GM21381 (cell line): ENCODE data around the gene FAM124A.
"Not testable (repeated sequence)": the region's sequence is repeated elsewhere in the genome, so short reads cannot be mapped to it uniquely, and the experiment has no call there.

ENCODE experiments used
- ATAC-seq: cut with Tn5 transposase; IDR thresholded peaks from one replicate; pipeline ENCODE4 v1.9.1; 2021; ENCODE audit warnings: mild to moderate bottlenecking, moderate library complexity; ENCODE audit not compliant: unreplicated experiment

Gene FAM124A

GRCh38 chr13:51267622-51268021 is 45.4 kb downstream of the FAM124A start:
- no peak for ATAC-seq

- no peak for ATAC-seq
Measured at GRCh38 chr13:51269039-51269438, 46.8 kb downstream of the FAM124A start.

GRCh38 chr13:51270623-51271415 is 48.6 kb downstream of the FAM124A start:
- no peak for ATAC-seq

DNA sequence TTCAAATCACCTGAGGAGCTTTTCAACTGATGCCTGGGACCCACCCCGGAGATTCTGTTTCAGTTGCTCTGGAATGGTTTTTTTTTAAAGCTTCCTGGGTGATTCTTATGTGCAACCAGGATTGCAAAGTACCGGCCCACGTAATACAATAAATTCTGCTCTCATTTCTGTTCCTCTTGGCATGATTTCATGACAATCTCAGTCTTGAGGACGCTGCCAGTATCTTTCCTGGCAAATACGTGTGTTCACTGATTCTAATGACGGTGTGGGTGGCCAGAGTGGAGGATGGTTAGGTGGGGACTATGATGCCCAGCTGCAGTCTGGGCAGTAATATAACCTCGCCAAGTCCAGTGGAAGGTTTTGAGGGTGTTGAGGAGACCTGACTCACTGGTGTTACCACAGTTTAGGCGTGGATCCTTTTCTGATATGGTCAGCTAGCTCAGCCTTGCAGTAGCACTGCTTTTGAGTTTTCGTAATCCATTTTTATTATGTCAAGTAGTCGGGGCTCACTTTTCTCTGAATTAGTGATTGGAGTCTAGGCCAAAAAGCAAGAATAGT is 49.4 kb downstream of the FAM124A start:
- no peak for ATAC-seq

- no peak for ATAC-seq
Measured at GRCh38 chr13:51275101-51275500, 52.9 kb downstream of the FAM124A start.

DNA sequence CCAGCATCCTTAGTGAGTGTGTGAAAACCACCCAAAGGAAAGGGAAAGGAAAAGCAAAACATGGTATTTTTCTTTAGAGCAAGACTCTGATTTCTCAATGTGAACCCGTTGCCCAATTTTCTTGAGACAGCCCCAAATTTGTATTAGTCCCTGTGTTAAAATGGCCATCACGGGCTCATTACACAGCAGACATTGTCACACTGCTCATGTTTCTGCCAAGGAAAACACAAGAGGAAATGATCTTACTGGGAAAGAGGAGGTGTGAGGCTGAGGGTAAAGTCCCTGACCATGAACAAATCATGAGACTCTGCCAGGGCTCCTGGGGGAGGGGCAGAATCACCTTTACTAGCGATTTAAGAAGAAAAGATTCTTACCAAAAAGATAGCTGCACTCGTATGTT is 54.4 kb downstream of the FAM124A start:
- ATAC-seq, result no peak

- ATAC-seq, result no peak
Measured at GRCh38 chr13:51277928-51278327, 55.7 kb downstream of the FAM124A start.

GRCh38 chr13:51278426-51279130 is 56.4 kb downstream of the FAM124A start:
- no peak for ATAC-seq

DNA sequence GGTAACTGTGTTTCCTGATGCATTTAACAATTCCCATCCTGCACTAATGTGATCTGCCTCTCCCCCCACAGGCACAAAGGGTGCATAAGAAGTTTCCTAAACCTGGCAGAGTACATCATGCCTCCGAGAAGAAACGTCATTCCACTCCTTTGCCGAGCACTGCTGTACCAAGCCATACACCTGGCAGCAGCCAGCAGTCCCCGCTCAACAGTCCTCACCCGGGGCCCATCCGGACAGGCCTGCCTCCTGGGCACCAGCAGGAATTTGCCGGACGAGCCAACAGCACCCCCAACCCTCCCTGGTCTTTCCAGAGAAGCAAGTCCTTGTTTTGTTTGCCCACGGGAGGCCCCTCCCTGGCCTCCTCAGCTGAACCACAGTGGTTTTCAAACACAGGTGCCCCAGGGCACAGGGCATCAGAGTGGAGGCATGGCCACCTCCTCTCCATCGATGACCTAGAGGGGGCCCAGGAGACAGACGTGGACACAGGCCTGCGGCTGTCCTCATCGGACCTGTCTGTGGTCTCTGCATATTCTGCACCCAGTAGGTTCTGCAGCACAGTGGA is 58.3 kb downstream of the FAM124A start:
- ATAC-seq, result no peak

DNA sequence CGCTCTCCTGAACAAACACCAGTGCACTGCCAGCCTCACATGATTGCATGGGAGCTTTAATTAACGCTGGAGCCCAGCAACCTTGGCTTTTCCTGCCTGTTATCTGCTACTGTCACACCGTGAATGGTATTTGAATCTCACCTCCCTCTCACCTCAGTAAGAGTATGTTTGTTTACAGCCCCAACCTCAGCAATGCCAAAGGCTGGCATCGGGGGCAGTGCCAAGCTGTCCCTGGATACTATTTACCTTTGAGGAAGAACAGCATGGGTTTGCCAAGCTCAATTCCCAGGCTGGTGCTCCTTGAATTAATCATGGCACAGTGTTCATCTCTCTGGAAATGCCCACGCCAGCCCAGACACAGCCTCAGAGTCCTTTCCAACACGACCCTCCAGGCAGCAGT is 60.1 kb downstream of the FAM124A start:
- ATAC-seq, result no peak

DNA sequence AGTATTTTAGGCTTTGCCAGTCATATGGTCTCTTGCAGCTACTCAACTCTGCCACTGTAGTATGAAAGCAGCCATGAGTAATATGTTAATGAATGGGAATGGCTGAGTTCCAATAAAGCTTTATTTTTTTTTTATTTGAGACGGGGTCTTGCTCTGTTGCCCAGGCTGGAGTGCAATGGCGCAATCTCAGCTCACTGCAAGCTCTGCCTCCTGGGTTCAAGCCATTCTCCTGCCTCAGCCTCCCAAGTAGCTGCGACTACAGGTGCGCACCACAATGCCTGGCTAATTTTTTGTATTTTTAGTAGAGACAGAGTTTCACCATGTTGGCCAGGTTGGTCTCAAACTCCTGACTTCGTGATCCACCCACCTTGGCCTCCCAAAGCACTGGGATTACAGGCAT is 60.7 kb downstream of the FAM124A start:
- ATAC-seq, result not testable (repeated sequence)

DNA sequence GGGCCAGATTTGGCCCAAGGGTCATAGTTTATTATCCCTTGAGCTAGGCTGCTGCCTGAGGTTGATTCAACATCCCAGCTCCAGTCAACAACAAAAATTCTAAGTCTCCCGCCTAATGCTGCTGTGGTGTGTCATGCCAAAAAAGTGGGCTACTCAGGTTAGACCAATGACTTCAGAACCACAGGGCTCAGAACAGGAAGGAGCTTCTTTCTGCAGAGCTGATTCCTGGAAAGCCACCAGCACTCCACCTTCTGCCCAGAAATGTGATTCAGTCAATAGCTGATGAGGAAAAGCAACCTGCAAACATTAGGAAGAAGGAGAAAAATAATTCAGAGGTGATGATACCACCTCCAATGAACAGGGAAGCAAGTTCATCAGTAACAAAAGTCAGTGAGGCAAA is 61.2 kb downstream of the FAM124A start:
- no peak for ATAC-seq

DNA sequence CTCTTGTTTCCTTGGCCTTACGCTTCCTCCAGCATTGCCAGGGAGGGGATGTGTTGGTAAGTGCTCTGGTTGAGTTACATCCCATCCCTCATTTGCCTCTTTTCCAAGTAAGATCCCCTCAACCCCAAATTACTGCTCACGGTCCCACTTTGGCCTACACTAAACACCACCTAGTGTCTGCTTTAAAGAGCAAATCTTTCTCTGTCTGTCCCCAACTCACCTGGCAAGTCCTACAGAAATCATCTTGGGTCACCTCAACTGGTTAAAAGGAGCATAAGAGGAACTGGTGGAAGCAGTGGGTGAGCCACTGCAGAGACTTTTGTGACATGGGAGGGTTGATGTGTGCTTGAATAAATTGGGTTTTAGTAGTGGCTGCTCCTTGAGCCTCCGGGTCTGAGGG is 62.1 kb downstream of the FAM124A start:
- ATAC-seq, result no peak

DNA sequence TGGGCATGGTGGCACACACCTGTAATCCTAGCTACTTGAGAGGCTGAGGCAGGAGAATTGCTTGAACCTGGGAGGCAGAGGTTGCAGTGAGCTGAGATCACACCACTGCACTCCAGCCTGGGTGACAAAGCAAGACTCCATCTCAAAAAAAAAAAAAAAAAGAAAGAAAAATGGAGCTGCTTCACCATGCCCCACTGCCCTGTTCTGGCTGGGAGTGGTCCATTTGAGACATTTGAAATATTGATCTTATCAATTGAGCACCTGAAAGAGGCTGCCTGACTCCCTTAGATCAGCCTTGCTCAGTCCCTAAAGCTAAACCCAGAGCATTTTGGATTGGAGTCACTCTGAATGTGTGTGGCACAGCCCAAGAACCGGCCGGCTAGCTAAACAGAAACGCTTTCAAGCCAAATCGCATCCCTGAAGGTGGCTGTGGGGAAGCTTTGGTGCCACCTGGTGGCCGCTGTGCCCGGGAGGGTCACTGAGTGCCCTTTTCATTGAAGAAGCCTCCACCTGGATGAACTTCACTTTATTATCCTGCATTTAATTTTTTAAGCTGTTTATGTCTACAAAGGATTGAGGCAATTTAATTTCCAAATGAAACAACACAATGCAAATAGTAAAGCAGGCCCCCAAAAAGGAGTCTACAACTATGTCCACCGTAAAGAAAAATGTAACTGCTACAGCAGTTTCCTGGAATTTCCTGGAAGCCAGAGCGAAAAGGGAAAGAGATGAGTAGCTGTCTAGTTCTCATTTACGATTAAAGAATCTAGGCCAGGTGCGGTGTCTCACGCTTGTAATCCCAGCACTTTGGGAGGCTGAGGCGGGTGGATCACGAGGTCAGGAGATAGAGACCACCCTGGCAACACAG is 64.2 kb downstream of the FAM124A start:
- no peak for ATAC-seq

DNA sequence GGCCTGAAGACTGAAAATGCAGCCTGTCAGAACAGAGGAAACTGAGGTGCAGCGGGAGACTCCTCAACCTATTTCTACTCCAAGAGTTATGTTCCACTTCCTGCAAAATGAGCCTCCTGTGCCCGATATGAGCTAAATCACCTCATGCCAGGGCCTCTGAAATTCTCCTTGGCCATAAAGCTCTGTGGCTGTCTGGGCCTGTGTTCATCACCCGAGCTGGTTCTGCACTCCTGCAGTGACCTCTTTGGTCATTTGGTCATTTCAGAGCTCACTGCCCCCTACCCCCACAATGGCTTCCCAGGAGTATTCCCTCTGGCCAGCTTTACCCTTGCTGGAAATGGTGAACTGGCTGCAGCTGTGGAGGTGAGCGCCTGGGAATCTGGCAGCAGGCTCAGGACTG is 65.6 kb downstream of the FAM124A start:
- no peak for ATAC-seq

DNA sequence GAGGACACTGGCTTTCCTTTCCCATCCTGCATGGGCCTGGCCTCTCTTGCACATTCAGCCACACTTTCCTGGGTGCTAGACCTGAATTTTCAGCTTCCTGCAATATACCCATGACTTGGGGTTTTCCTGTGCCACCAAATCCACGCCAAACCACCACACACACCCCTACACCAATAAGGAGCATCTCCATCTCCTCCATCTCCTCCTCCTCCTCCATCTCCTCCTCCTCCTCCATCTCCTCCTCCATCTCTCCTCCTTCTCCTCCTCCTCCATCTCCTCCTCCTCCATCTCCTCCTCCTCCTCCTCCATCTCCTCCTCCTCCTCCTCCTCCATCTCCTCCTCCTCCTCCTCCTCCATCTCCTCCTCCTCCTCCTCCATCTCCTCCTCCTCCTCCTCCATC is 66.1 kb downstream of the FAM124A start:
- ATAC-seq, result not testable (repeated sequence)

- ATAC-seq, result no peak
Measured at GRCh38 chr13:51291341-51291740, 69.1 kb downstream of the FAM124A start.

DNA sequence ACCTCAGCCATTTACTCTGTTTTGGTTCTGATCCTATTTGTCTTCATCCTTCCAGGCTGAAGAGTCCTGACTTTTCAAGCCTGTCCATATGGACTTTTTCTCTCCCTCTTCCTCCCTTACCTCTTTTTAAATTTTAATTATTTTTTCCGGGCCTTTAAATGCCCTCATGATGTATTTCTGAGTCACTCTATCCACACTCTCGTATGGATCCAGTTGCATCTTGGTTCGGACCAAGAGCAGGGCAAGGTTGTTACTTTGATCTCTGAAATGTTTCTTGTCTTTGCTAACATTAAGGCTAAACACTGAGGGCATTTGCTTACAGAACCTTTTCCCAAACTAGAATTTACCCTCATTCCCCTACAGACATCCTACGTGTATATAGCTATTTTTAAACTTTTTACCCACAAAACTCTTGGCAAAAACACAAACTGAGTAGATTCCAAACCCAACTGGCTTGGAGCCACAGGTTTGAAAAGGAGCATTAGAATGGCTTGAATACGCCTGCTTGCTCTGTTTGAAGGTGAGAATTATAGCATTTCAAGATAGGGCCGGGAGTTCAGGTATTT is 69.9 kb downstream of the FAM124A start:
- no peak for ATAC-seq

DNA sequence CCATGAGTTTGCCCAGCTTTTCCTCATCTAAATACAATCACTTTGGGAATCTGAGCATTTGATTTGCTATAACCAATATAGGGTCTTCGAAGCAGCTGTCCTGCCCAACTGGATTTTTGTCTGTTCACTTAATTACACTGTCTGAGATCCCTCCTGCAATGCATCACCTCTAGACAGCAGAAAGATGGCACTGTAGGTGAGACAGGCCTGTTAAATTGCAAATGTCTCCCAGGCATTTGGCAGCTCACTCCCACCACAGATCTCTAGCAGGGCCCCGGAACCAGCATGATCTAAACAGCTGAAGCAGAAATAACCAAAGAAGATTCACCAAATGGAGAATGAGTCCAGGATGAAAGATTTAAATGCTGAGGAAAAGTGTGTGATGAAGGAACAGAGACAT is 75.4 kb downstream of the FAM124A start:
- no peak for ATAC-seq

- no peak for ATAC-seq
Measured at GRCh38 chr13:51298812-51299211, 76.6 kb downstream of the FAM124A start.
